Activated naive CD4-positive, alpha-beta T cell treated with anti-CD3 and anti-CD28 coated beads, Interleukin-2, amount 10 ng/mL, durations not matched to agents 7 days and 5 days (primary cell): Measurements from ENCODE around the gene ST3GAL3.

Experiments used
- CTCF ChIA-PET: fragments of 350-600 bp; sonication (Branson Sonifier 250); formaldehyde crosslinking; loops from one replicate; lab custom pipeline; 2021; ENCODE audit warnings: antibody characterized with exemption; lab: Charles Lee
- DNase-seq: peaks from one replicate; pipeline ENCODE4 v3.0.0-alpha.2; 2020
- H3K27ac Mint-ChIP-seq: one replicate; pipeline ENCODE4 v1.8.0; 2021; ENCODE audit warnings: mild to moderate bottlenecking, moderate library complexity, mixed read lengths
- H3K27me3 Mint-ChIP-seq: one replicate; pipeline ENCODE4 v1.8.0; 2021; ENCODE audit warnings: mild to moderate bottlenecking, mixed read lengths
- H3K36me3 Mint-ChIP-seq: one replicate; pipeline ENCODE4 v1.8.0; 2021; ENCODE audit warnings: mixed read lengths
- H3K4me1 Mint-ChIP-seq: one replicate; pipeline ENCODE4 v1.8.0; 2021; ENCODE audit warnings: mixed read lengths
- H3K4me3 Mint-ChIP-seq: one replicate; pipeline ENCODE4 v1.8.0; 2021; ENCODE audit warnings: mild to moderate bottlenecking, moderate library complexity, mixed read lengths
- H3K9me3 Mint-ChIP-seq: one replicate; pipeline ENCODE4 v1.8.0; 2021; ENCODE audit warnings: mixed read lengths

The ST3GAL3 gene

DNA sequence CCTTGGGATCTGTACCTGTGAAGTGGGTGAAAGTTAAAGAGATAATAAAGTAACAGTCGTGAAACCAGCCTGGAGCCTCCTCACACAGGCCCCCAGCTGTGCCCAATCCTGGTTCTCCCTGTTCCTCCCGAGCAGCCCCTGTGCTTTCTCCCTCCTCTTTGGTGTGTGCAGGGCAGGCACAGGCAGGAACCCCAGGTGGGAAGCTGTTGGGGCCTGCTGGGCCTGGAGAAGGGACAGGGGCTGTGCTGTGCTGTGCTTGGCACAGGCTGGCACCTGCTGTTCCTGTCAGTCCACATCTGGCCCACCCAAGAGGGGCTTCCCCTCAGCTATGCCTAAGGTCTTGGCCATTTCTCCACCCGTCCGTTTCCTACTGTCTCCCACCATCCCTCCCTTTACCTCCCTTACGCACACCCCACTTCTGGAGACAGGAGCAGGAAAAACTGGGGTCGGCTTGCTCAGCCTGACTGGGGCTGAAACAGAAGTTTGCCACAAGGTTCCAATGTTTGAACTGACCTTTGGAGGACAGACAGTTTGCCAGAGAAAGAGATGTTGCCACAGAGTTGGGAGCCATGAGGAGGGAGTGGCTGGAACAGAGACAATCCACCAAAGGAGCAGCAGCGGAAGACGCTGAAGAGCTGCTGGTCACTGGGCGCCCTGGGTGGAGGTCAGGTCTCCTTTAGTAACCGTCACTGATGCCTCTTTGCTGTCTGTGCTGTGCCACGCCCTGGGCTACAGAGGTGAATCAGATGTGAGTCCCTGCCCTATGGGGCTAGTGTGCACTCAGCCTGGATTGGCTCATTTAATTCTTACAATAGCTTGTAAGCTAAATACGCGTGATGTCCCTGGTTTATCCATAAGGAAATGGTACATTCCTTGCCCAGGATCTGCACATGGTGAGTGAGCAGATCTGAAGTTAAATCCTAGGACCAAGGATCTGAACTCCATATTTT, 207.5 kb downstream of the ST3GAL3 start:
- H3K27me3 Mint-ChIP-seq = peaks cover 3% of the 10 kb centered on the region
- no peak for DNase-seq
- CTCF ChIA-PET = interaction anchor here (0.9 to 3.0 kb wide), 3 partner anchors 20 to 151 kb away, joined by 3 to 16 read pairs (median 5); partner anchors contain the start of gene ARTN
- no peak overlapping the region for H3K27ac Mint-ChIP-seq
- no peaks in the 10 kb centered on the region for H3K36me3 Mint-ChIP-seq
- H3K9me3 Mint-ChIP-seq = no peaks in the 10 kb centered on the region
- H3K4me3 Mint-ChIP-seq = no peak overlapping the region
- peaks cover 6% of the 10 kb centered on the region for H3K4me1 Mint-ChIP-seq

DNA sequence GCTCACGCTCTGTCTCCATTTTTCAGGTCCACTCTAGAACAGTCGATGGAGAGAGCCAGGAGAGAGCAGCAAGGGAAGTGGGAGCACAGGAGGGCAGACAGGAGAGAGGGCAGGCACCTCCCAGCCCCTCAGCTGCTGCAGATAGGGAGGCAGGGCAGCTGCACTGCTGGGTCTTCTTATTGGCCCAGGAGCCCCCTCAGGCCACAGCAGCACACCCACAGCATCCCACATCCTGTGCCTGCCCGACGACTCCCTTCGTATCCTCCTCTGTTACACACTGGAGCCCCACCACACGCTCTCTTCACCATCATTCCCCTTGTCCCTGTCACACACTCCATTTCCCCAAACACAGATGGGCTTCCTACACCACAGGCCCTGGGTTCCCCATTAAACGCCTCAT, 212.6 kb downstream of the ST3GAL3 start:
- Mint-ChIP-seq H3K4me3 (no peak overlapping the region), H3K9me3 (no peaks in the 10 kb centered on the region), H3K27ac (no peak overlapping the region), H3K4me1 (peaks cover 8% of the 10 kb centered on the region), H3K36me3 (no peaks in the 10 kb centered on the region), H3K27me3 (peaks cover under 1% of the 10 kb centered on the region)
- CTCF ChIA-PET = interaction anchor here (1.4 kb wide), 1 partner anchor 14 kb away, joined by 5 read pairs; no protein-coding TSS in a partner anchor
- DNase-seq = no peak

DNA sequence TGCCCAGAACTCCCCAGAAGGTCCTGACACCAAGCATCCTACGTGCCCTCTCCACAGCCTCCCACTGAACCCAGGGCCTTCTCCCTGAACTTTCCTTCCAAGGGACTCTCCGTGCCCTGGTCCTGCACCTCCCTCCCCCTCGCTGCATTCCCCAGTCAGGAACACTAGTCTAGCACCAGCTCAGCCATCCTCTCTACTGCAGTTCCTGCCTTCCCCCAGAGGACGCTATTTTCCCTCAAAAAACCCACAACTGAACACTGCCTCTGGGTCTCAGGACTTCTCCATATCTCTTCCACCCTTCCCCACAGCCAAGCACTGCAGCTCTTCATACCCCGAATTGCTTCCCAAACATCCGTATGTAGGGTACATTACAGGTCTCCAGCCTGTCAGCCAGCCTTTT, 213.7 kb downstream of the ST3GAL3 start:
- H3K36me3 Mint-ChIP-seq = no peaks in the 10 kb centered on the region

DNA sequence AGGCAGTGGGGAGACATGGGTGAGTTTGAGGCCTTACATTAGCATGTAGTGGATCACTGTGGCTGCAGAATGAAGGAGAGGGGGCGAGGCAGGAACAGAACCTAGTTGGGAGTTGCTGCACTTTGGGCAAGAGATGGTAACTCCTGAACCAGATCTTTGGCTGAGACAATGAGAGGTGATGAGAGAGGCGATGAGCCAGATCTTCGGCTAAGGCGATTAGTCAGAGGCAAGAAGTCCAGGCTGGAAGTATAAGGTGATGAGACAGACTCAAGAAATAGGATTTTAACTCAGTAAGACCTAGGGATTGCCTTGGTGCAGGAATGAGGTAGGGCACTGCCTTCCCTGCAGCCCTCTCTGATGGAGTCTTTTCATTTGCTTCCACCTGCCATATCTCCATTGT, 217.2 kb downstream of the ST3GAL3 start:
- Mint-ChIP-seq H3K9me3 (no peaks in the 10 kb centered on the region), H3K36me3 (no peaks in the 10 kb centered on the region), H3K27me3 (no peaks in the 10 kb centered on the region), H3K4me1 (peaks cover 5% of the 10 kb centered on the region), H3K27ac (no peak overlapping the region), H3K4me3 (no peak overlapping the region)
- CTCF ChIA-PET = interaction anchor here (4.6 kb wide), 1 partner anchor 10 kb away, joined by 22 read pairs; the partner anchor contains the start of gene ARTN
- DNase-seq = no peak

More for the DNA sequence above, 213.7 kb downstream of the ST3GAL3 start:
- Mint-ChIP-seq H3K27me3 (no peaks in the 10 kb centered on the region), H3K27ac (no peak overlapping the region), H3K4me1 (peaks cover 8% of the 10 kb centered on the region), H3K4me3 (no peak overlapping the region), H3K9me3 (no peaks in the 10 kb centered on the region)
- DNase-seq = no peak
- CTCF ChIA-PET = interaction anchor here (0.7 to 2.0 kb wide), 2 partner anchors 13 to 14 kb away, joined by 3 to 7 read pairs; partner anchors contain the start of gene ARTN

DNA sequence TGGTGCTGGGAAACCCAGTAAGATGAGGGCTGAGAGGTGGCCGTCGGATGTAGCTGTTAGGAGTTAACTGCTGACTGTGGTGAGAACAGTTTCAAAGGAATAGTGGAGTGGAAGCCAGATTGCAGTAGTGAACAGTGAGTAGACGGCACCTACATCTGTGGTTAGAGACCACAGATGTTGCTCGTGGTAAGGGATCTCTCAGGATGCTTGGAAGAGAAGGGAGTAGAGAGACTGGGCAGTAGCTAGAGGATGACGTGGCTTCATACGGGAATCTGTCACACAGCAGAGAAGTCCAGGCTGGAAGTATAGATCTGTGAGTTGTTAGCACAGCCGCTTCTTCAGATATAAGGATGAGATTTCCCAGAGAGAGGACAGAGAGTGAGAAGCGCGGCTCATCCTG, 218.5 kb downstream of the ST3GAL3 start:
- H3K9me3 Mint-ChIP-seq = no peaks in the 10 kb centered on the region
- H3K36me3 Mint-ChIP-seq = no peaks in the 10 kb centered on the region
- H3K4me3 Mint-ChIP-seq = no peak overlapping the region
- CTCF ChIA-PET = interaction anchor here (4.6 kb wide), 1 partner anchor 9 kb away, joined by 22 read pairs; the partner anchor contains the start of gene ARTN
- H3K27me3 Mint-ChIP-seq = no peaks in the 10 kb centered on the region
- H3K4me1 Mint-ChIP-seq = no peaks in the 10 kb centered on the region
- H3K27ac Mint-ChIP-seq = no peak overlapping the region
- DNase-seq = no peak

DNA sequence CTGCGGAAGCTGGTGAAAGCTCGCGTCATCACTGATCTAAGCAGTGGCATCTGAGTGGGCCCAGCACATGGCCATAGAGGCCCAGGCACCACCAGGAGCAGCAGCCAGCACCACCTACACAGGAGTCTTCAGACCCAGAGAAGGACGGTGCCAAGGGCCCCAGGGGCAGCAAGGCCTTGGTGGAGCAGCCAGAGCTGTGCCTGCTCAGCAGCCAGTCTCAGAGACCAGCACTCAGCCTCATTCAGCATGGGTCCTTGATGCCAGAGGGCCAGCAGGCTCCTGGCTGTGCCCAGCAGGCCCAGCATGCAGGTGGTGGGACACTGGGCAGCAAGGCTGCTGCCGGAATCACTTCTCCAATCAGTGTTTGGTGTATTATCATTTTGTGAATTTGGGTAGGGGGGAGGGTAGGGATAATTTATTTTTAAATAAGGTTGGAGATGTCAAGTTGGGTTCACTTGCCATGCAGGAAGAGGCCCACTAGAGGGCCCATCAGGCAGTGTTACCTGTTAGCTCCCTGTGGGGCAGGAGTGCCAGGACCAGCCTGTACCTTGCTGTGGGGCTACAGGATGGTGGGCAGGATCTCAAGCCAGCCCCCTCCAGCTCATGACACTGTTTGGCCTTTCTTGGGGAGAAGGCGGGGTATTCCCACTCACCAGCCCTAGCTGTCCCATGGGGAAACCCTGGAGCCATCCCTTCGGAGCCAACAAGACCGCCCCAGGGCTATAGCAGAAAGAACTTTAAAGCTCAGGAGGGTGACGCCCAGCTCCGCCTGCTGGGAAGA, 223.0 kb downstream of the ST3GAL3 start:
- Mint-ChIP-seq H3K4me3 (no peak overlapping the region), H3K9me3 (no peaks in the 10 kb centered on the region), H3K4me1 (peaks cover 14% of the 10 kb centered on the region), H3K27ac (no peak overlapping the region), H3K36me3 (no peaks in the 10 kb centered on the region), H3K27me3 (peaks cover 34% of the 10 kb centered on the region)
- CTCF ChIA-PET = interaction anchor here (0.9 to 13.7 kb wide), 6 partner anchors 15 to 406 kb away, joined by 3 to 452 read pairs (median 3); no protein-coding TSS in a partner anchor
- peak; percentile 42 for DNase-seq

DNA sequence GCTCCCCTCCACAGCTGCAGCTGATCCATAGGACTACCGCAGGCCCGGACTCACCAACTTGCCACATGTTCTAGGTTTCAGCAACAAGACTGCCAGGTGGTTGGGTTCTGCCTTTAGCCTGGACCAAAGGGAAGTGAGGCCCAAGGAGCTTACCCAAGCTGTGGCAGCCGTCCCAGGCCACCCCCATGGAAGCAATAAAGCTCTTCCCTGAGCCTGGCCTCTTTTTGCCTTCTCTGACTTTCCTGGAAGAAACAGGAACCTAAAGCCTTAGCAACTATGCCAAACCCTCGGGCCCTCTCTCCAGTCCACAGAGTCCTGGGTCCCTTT, 223.6 kb downstream of the ST3GAL3 start:
- Mint-ChIP-seq H3K9me3 (no peaks in the 10 kb centered on the region), H3K4me1 (peaks cover 14% of the 10 kb centered on the region), H3K27ac (no peak overlapping the region), H3K4me3 (no peak overlapping the region), H3K27me3 (peaks cover 40% of the 10 kb centered on the region), H3K36me3 (no peaks in the 10 kb centered on the region)
- CTCF ChIA-PET = interaction anchor here (0.9 to 13.7 kb wide), 6 partner anchors 14 to 407 kb away, joined by 3 to 452 read pairs (median 3); no protein-coding TSS in a partner anchor
- no peak for DNase-seq

DNA sequence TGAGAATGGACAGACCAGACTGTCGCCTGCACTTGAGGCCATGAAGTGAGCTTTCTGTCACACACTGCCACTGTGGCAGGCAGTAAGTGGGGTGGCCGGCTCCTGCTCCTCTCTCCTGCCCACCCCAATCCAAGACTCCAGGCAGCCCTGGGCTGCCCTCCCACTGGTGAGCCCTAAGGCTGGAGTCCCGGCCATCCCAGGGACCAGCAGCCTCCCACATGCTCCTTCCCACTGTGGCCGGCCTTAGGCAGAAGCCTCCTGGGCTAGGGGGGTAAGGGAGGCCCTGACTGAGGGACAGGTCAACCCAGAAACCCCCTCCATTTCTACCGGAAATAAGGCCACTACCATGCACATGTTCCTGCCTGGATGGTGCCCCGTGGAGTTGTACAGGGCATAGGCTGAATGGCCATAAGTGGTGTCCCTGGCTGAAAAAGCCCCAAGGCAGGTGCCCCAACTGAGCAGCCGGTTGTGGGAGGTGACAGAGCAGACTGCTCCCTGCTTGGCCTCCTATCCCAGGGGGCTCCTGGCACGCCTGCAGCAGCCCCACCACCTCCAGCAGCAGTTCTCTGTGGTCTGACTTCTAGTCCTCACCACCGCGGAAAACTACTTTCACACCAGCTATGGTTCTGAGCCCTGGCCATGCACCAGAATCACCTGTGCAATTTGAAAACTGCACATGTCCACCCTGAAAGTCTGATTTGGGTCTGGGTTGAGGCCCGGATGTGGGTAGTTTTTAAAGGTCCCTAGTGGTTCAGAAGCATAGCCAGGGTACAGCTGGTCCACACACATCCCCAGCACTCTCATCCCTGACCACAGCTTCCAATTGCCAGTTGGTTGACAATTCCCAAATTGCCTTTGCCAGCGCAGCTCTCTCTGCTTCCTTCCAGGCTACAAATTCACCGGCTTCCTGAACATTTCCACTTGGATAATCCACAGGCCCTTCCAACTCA, 224.7 kb downstream of the ST3GAL3 start:
- CTCF ChIA-PET = interaction anchor here (0.9 to 13.7 kb wide), 4 partner anchors 15 to 167 kb away, joined by 3 to 452 read pairs (median 54); partner anchors contain the start of gene IPO13
- DNase-seq = no peak
- H3K36me3 Mint-ChIP-seq = no peaks in the 10 kb centered on the region
- H3K4me1 Mint-ChIP-seq = peaks cover 14% of the 10 kb centered on the region
- no peak overlapping the region for H3K27ac Mint-ChIP-seq
- H3K27me3 Mint-ChIP-seq = peaks cover 48% of the 10 kb centered on the region
- H3K4me3 Mint-ChIP-seq = no peak overlapping the region
- no peaks in the 10 kb centered on the region for H3K9me3 Mint-ChIP-seq

DNA sequence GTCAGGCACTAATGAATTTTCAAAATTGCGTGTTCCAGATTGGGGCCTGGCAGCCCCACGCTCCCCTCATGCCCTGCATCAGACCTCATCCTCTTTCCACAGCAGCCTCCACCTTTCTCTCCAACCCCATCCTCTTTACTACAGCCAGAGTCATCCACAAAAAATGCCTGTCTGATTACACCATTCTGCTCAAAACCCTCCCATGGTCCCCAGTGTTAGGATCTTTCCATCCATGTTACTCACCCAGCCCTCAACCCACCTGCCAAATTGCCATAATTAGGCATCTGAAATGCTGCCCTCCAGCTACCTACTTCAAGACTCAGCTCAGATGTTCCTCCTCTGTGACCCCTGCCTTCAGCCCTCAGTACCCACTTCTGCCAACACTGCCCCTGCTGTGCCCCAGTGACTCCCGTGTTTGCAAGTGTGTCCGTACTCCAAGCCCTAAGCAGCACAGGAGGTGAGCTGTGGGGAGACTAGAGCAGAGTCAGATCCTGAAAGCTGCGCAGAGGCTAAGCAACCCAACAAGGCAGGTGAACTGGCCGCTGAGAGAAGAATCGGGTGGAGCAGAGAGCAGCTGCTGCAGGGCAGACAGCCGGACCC, 225.6 kb downstream of the ST3GAL3 start:
- no peak overlapping the region for H3K4me3 Mint-ChIP-seq
- H3K36me3 Mint-ChIP-seq = no peaks in the 10 kb centered on the region
- no peaks in the 10 kb centered on the region for H3K9me3 Mint-ChIP-seq
- DNase-seq = no peak
- H3K27me3 Mint-ChIP-seq = peaks cover 55% of the 10 kb centered on the region
- CTCF ChIA-PET = interaction anchor here (0.8 to 13.7 kb wide), 11 partner anchors 8 to 409 kb away, joined by 3 to 452 read pairs (median 4); partner anchors contain the start of gene IPO13
- H3K27ac Mint-ChIP-seq = no peak overlapping the region
- H3K4me1 Mint-ChIP-seq = peaks cover 14% of the 10 kb centered on the region

DNA sequence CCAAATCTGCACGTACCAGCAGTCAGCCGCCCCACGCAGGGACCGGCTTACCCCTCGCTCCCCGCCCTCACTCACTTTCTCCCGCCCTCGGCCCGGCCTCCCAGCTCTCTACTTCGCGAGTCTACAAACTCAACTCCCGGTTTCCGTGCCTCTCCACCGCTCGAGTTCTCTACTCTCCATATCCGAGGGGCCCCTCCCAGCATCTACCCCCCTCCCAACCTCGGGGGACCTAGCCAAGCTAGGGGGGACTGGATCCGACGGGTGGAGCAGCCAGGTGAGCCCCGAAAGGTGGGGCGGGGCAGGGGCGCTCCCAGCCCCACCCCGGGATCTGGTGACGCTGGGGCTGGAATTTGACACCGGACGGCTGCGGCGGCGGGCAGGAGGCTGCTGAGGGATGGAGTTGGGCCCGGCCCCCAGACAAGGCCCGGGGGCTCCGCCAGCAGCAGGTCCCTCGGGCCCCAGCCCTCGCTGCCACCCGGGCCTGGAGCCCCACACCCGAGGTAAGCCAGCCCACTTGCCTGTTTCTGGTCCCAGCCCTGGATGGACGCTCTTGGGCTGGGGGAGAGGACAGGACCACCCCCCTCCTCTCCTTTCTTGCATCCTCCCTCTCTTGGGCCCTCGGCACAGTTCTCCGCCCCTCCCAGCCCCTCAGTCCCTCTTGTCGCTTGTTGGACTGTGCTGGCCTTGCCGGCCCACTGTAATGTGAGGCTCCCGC, 226.2 kb downstream of the ST3GAL3 start, which contains the start of gene ARTN:
Gene ARTN (plus strand): TSS at position 416 of the 715 bp plus-strand sequence. CDS start 1,856 bp downstream, outside the sequence.
- Mint-ChIP-seq H3K4me1 (peaks cover 14% of the 10 kb centered on the region), H3K36me3 (no peaks in the 10 kb centered on the region), H3K27me3 (peaks cover 55% of the 10 kb centered on the region), H3K4me3 (no peak within 1 kb of the TSS), H3K27ac (no peak within 1 kb of the TSS), H3K9me3 (no peaks in the 10 kb centered on the region)
- DNase-seq = peak; percentile 25
- CTCF ChIA-PET = interaction anchor here (0.6 to 13.7 kb wide), 28 partner anchors 8 to 703 kb away, joined by 3 to 452 read pairs (median 4); partner anchors contain the start of genes ATP6V0B, IPO13 and PTPRF

DNA sequence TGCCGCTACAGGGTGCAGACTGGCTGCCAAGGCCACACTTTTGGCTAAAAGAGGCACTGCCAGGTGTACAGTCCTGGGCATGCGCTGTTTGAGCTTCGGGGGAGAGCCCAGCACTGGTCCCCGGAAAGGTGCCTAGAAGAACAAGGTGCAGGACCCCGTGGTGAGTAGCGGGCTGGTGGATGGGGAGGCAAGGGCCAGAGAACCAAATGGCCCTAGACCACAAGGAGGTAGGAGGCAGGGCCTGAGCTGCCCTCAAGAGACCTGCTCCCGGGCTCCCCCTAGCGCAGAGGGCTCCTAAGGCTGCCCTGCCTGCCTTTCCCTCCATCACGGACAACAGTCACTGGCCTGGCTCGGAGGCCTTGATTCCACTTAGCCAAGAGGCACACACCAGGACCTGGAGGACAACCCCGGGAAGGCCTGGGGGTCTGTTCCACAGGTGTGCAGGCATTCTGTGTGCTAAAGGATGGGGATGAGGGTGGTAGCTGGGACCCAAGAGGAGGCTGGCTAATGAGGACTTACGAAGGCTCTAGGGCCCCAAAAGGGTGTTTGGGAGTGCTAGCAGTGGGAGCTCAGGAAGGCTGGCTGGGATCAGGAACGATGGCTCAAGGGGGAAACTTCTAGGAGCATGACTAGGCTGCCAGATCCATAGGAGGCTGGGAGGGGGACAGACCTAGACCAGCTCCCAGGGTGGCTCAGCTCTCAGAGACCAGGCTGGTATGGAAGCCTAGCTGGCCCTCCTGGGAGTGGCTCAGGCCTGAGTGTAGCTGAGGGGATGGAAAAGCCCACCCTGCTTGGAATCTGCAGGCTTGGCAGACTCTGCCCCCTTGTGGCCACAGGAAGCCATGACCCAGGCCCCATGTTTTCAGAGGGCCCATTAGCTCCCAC, 227.0 kb downstream of the ST3GAL3 start:
- Mint-ChIP-seq H3K4me3 (no peak overlapping the region), H3K27ac (no peak overlapping the region), H3K27me3 (peaks cover 55% of the 10 kb centered on the region), H3K36me3 (no peaks in the 10 kb centered on the region), H3K9me3 (no peaks in the 10 kb centered on the region), H3K4me1 (peaks cover 14% of the 10 kb centered on the region)
- CTCF ChIA-PET = interaction anchor here (0.6 to 13.7 kb wide), 78 partner anchors 9 to 707 kb away, joined by 3 to 452 read pairs (median 4); partner anchors contain the start of genes ATP6V0B, DPH2, IPO13 and PTPRF
- DNase-seq = peak; percentile 70
